Left hindlimb (tissue), 1 donor: ENCODE results near the gene G3BP2.
"Not testable (repeated sequence)": the region's sequence is repeated elsewhere in the genome, so short reads cannot be mapped to it uniquely, and the experiment has no call there.

ENCODE experiments used
- DNase-seq: peaks from one replicate; pipeline ENCODE4 v3.0.0-alpha.2; 2018

The G3BP2 gene

DNA sequence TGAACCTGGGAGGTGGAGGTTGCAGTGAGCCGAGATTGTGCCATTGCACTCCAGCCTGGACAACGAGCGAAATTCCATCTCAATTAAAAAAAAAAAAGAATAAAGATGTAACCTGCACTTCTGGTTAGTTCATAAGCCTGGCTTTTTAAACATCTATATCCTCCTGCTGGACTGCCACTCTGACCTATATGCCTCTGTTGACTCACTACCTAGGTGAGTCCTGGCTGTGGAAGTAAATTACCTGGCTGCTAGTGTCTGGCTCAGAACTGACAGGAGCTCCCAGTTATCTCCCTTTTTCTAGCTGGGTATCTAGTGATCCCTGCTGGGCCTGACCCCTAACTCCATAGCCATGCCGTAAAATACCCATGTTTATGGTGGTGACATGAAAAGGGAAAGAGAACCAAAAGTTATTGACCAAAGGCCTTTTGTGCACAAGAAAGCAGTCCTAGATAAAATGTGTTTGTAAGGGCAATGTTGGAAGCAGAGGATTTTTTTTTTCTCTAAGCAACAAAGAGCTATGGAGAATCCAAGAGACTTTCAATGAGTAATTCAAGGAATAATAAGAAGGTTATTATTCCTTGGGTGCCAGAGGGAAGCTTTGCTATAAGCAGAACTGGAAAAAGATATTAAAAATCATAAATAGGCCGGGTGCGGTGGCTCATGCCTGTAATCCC lies 10.4 kb upstream of the G3BP2 start:
- DNase-seq: no peak

DNA sequence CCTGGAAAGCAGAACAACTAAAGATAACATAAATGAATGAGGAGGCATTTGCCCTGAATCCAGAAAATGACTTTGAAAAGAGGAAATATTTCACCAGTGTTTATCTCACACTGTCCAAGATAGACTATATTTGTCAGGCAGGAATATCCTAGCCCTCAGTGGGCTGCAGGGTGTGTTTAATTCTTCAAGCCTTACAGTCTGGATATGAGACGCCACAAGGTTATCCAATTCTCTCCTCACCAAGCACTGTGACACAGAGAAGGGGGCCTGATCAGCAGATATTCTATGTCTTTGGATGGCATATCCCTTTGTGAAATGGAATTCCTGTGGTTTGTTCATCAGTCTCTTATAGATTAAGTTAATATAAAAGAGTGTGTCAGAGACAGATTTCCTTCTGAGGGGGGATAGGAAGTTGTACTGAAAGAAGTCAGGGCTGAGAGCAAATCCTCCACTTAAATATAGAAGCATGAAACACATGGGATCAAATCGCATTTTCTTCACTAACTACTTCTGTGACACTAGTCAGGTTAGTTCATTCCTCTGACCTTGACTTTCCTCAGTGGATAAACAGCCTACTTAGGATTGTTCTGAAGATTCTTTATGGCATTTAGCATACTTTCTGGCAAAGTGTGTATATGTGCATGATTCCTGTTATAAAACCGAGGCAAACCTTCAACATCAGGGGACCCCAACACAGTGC lies 6.8 kb upstream of the G3BP2 start:
- DNase-seq: no peak

DNA sequence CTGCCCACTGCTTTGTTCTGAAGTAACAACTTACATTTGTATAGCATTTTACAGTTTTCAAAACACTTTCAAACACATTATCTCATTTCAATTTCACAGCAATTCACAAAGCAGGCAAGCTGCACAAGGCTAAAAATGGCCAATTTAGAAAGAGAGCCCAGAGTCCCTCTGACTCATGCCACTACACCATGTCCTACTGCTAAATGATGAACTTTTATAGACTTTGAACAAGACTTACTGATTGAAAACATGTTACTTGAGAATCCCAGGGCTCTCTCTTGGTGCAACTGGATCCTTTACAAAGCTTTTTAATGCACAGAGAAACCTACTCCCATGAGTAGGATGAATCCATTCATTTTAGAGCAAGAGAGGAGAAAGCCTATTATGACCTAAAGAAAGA lies 5.8 kb upstream of the G3BP2 start:
- DNase-seq: no peak

DNA sequence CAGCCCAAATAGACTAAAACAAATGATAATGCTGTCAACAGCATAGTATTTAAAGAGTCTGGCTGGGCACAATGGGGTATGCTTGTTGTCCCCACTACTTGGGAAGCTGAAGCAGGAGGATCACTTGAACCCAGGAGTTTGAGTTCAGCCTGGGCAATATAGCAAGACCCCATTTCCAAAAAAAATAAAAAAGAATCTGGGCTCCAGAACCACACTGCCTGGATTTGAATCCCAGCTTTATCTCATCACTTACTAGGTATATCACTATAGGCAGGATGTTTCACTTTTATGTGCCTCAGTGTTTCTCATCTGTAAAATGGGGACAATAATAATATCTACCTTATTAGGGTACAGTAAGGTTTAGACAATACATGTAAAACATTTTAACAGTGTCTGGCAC lies 5.3 kb upstream of the G3BP2 start:
- DNase-seq: no peak

GRCh38 chr4:75675004-75675531 lies 1.9 kb upstream of the G3BP2 start:
- DNase-seq: no peak

- no peak for DNase-seq
These were observed 733 bp upstream of the G3BP2 start for GRCh38 chr4:75673959-75674328.

DNA sequence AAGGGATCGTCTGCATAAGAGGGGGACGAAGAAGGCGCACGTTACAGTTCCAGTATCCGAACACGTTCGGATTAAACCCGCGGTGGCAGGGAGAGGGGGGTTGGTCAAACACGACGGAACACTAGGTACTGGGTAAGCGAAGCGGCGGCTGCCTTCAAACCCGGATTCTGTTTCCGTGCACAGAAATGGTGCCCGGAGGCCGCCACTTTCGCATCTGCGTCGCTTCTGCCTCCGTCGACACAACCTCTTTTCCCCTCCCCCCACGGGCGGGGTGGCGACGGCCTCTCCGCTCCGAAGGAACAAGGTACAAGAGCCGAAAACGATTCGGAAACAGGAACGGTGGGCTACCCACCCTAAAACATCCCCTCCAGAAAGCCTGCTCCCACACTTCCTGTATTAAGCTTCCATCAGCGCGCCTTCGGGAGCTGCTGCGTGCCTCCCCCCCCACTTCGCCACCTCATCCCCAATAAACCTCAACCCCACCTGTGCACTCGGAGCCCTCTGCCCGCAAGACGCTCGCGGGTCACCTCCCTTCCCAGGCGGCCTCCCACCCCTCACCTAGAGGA lies 667 bp downstream of the G3BP2 start:
- DNase-seq: peak; percentile 74

DNA sequence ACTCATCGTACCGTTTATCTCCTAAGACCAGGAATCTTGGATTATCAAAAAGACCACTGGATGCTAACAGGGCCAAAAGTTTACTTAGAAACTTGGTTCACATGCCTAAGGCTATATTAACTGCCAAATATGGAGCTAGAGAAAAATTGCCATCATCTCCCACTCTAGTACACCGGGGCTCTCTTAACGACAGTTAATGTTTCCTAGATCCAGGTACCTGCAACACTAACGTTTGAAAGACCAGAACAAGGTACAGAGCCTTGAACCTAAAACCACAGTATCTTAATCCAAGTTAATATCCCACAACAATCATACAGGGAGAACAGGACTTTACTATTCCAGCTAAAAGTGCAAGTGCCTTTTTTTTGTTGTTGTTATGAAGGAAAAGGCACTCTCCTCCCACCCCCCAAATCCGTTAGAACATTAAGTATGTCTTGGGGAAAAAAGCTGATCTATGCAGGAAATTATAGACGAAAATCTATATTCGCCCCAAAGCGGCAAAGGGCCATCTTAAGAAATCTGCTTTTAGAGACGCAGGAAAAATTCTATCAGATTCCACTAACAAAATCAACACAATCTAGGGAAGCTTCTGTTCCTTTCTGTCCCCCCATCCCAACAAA lies 1.3 kb downstream of the G3BP2 start:
- DNase-seq: no peak

- DNase-seq: no peak
These were observed 4.6 kb downstream of the G3BP2 start for GRCh38 chr4:75668596-75668995.

GRCh38 chr4:75667636-75668035 lies 5.6 kb downstream of the G3BP2 start:
- DNase-seq: not testable (repeated sequence)

DNA sequence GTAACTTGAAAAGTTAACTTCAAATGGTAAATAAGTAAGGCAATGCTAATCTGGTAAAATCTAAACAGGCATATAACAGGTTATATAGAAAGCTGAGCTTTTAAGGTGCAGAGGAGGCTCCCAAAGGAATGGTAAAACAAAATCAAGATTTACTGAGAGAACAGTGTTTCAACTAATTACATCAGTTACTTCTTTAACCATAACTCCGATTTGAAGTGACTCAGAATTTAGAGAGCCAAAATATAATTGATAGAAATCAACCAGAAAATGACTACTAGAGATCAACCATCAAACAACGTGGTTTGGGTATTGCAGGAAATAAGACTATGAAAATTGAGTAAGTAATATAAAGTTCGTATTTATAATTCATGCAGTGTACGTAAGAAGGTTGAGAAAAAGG lies 6.9 kb downstream of the G3BP2 start:
- DNase-seq: no peak

DNA sequence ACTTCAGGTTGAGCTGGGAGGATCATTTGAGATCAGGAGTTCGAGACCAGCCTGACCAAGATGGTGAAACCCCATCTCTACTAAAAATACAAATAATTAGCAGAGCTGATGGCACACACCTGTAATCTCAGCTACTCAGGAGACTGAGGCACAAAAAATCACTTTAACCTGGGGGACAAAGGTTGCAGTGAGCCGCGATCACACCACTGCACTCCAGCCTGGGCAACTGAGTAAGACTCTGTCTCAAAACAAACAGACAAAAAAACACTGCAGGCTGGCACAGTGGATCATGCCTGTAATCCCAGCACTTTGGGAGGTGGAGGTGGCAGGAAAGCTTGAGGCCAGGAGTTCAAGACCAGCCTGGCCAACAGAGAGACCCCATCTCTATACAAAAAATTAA lies 8.6 kb downstream of the G3BP2 start:
- DNase-seq: not testable (repeated sequence)

- no peak for DNase-seq
These were observed 10.6 kb downstream of the G3BP2 start for GRCh38 chr4:75662626-75663025.

DNA sequence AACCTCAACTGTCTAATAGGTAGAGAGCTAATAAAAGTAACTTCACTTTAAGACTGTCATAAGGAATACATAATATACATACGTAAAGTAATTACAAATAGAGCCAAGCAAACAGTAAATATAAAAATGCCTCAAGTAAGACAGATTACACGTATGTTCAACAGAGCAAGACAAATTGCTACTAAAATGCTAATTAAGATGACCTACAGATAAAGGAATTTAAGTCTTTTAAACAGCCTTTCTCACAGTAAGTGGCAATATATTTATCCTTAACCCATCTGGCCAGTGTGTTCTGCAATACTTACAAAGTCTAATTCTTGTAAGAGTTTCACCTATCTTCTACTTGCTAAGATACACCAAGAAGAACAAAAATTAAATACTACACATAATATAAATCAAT lies 12.7 kb downstream of the G3BP2 start:
- DNase-seq: no peak

GRCh38 chr4:75659512-75660031 lies 13.6 kb downstream of the G3BP2 start:
- DNase-seq: no peak

DNA sequence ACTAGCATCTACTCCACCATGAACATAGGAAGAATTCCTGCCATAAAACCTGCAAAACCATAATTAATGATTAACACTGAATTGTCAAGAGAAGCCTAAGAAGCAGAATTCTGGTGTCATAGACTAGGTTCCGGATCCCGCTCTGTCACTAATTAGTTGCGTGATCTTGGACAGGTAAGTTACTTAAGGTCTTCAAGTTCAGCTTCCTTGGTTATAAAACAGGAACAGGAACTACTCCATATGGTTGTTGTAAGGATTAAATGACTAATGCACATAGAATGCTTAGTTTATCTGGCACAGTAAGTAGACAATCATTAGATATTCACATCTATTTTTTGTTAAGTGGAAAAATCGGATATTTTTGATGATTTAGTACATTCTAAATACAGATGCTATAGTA lies 14.3 kb downstream of the G3BP2 start:
- no peak for DNase-seq

DNA sequence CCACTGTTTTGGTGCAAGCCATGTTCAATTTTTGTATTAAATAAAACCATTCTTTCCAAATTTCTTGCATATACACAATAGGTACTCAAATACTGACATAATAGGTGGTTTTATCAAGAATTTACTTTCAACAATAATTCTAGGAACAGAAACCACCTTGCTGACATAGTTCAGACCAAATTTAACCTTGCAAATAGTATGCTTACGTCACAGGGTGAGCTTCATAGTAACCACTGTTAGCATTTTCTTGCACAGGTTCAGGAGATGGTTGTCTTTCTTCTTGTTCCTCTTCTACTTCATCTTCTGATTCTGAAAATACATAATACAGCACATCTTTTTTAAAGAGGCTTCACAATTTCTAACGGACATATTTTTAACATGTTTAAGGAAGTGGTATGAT lies 17.6 kb downstream of the G3BP2 start:
- DNase-seq: no peak

- DNase-seq: no peak
These were observed 18.3 kb downstream of the G3BP2 start for GRCh38 chr4:75654905-75655304.

GRCh38 chr4:75653845-75654503 lies 19.2 kb downstream of the G3BP2 start:
- no peak for DNase-seq

DNA sequence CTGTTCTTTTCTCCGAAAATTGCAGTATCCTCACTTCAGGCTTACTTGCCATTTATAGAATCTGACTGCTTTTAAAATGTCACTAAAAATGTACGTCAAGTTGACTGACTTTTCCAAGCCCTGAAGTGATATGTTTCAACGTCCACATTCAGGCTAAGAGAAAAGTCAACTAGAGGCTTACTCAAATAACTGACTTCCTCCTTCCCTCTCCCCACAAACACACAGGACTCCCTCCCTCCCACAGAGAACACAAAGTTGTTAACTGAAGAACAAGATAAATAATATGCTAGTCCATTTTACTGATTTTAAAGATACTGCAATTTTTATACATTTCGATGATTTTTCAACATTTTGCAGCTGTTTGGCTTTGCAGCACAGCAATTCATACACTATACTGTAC lies 29.1 kb downstream of the G3BP2 start:
- DNase-seq: no peak

DNA sequence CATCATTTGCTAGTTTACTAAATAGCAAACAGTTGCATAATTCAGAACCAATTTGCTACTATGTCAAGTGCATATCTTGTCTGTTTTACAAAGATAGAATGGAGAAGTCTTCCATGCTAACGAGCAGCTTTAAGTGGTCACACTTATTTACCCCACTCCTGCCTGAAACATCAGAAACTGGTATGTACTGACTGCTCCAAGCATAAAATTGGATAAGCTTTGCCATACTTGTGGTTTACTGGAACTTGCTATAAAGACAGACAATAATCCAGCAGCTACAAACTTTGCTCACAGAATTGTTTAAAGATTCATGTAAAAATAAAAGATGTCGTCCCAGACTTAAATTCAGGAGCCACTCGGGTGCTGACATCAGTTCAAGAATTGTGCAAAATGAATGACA lies 29.6 kb downstream of the G3BP2 start:
- DNase-seq: no peak

DNA sequence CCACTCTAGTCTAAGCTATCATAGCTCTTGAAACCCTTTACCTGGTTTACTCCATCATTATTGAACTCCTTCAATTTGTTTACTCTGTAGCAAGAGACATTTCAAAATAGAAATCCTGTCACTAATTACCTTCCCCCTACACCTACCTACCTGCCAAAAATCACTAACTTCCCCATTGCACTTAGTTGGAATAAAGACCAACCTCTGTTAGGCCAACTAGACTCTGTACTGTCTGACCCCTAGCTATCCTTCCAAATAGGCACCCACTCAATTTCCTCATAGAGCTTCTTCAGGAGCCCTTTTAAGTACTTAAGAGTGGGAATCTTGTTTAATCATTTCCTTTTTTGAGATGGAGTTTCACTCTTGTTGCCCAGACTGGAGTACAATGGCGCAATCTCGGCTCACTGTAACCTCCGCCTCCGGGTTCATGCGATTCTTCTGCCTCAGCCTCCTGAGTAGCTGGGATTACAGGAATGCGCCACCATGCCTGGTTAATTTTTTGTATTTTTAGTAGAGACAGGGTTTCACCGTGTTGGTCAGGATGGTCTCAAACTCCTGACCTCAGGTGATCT lies 34.0 kb downstream of the G3BP2 start:
- no peak for DNase-seq

GRCh38 chr4:75637827-75638226 lies 35.4 kb downstream of the G3BP2 start:
- DNase-seq: no peak
